A549 (cell line): ENCODE results near the gene TARP.
"Not testable (repeated sequence)": the region's sequence is repeated elsewhere in the genome, so short reads cannot be mapped to it uniquely, and the experiment has no call there.

Experiments used
- ATAC-seq, 2 experiments: fragments of 200-7000 bp in 1 of 2; fragments of >200 bp in 1 of 2; cut with Nextera tagmentation in 1 of 2; cut with Tn5 transposase in 1 of 2; 3 replicates each; pipeline versions ENCODE4 v1.8.0 to v1.9.1; 2018 to 2020; ENCODE audit warnings: mild to moderate bottlenecking in 1 of 2, moderate library complexity in 1 of 2
- CTCF ChIA-PET: fragments of 300-600 bp; sonication (Branson Sonifier 250); formaldehyde crosslinking; extraction: SDS; loops from one replicate; lab custom pipeline; 2021; ENCODE audit warnings: antibody characterized with exemption, inconsistent platforms; lab: Yijun Ruan, JAX
- POLR2A ChIA-PET: fragments of 350-600 bp; formaldehyde crosslinking; extraction: SDS; loops from one replicate; lab custom pipeline; 2021; ENCODE audit warnings: antibody characterized with exemption, inconsistent platforms; lab: Yijun Ruan, JAX
- DNase-seq, 2 experiments: peaks; one replicate each; pipeline versions ENCODE4 v3.0.0 to v3.0.0-alpha.2; 2011 to 2016; ENCODE audit warnings: low read depth in 1 of 2, low spot score in 1 of 2
- FAIRE-seq: peaks from 2 replicates; lab custom pipeline; 2011; peaks lifted over from hg19 to GRCh38; lab: Jason Lieb, UNC
- H3K27ac ChIP-seq, 2 experiments: fragments of >200 bp; sonication (Bioruptor Twin); formaldehyde crosslinking; 3 replicates each; pipeline ENCODE4 v1.5.1; 2016 to 2017
- H3K4me1 ChIP-seq: fragments of >200 bp; sonication (Bioruptor Twin); formaldehyde crosslinking; 3 replicates; pipeline ENCODE4 v1.6.1; 2016
- H3K4me2 ChIP-seq: fragments of >200 bp; sonication (Bioruptor Twin); formaldehyde crosslinking; 3 replicates; pipeline ENCODE4 v1.6.1; 2016
- H3K4me3 ChIP-seq: fragments of >200 bp; sonication (Bioruptor Twin); formaldehyde crosslinking; 3 replicates; pipeline ENCODE4 v1.5.1; 2016
- H3K9me3 ChIP-seq: fragments of >200 bp; sonication (Bioruptor Twin); formaldehyde crosslinking; 3 replicates; pipeline ENCODE4 v1.6.1; 2016
- BHLHE40 ChIP-seq: IDR thresholded peaks from 2 replicates; pipeline ENCODE4 v1.6.1; 2012; ENCODE audit warnings: low read depth, low read length, inconsistent platforms
- CBX2 ChIP-seq: fragments of 200-600 bp; sonication (generic); IDR thresholded peaks from 2 replicates; pipeline ENCODE4 v1.6.1; 2016; ENCODE audit warnings: low read depth, mild to moderate bottlenecking, borderline replicate concordance
- CBX8 ChIP-seq: fragments of 200-600 bp; sonication (generic); IDR thresholded peaks from 2 replicates; pipeline ENCODE4 v1.6.1; 2016
- CEBPB ChIP-seq, 2 experiments: fragments of >200 bp in 1 of 2; sonication (Bioruptor Twin) in 1 of 2; formaldehyde crosslinking in 1 of 2; IDR thresholded peaks; 2 replicates each; pipeline ENCODE4 v1.6.1; 2012 to 2016
- ELK1 ChIP-seq: fragments of 150-350 bp; IDR thresholded peaks from 2 replicates; pipeline ENCODE4 v1.6.1; 2014; ENCODE audit warnings: low read depth, mild to moderate bottlenecking, low read length
- HES2 ChIP-seq: fragments of >200 bp; sonication (Bioruptor Twin); formaldehyde crosslinking; IDR thresholded peaks from 2 replicates; pipeline ENCODE4 v1.6.1; 2016
- HEYL ChIP-seq: fragments of 250-450 bp; sonication (Bioruptor Pico); IDR thresholded peaks from 2 replicates; pipeline ENCODE4 v1.8.0; 2021; ENCODE audit warnings: mild to moderate bottlenecking, moderate library complexity
- HMGXB4 ChIP-seq: fragments of 250-450 bp; sonication (Bioruptor Pico); IDR thresholded peaks from 2 replicates; pipeline ENCODE4 v1.5.0; 2021; ENCODE audit warnings: mild to moderate bottlenecking, moderate library complexity, borderline replicate concordance
- JUN ChIP-seq, 2 experiments: fragments of >200 bp; sonication (Bioruptor Twin); formaldehyde crosslinking; IDR thresholded peaks; 2 replicates in 1 of 2; 3 replicates in 1 of 2; pipeline ENCODE4 v1.6.1; 2016 to 2017
- KDM1A ChIP-seq: fragments of 200-600 bp; sonication (generic); IDR thresholded peaks from 2 replicates; pipeline ENCODE4 v1.6.1; 2016; ENCODE audit warnings: low read depth, mild to moderate bottlenecking
- MAFK ChIP-seq: fragments of 450-650 bp; IDR thresholded peaks from 2 replicates; pipeline ENCODE4 v1.6.1; 2014; ENCODE audit not compliant: partially characterized antibody
- NPAS2 ChIP-seq: fragments of 250-450 bp; sonication (Bioruptor Pico); IDR thresholded peaks from 2 replicates; pipeline ENCODE4 v1.8.0; 2022; ENCODE audit warnings: mild to moderate bottlenecking, moderate library complexity, borderline replicate concordance
- RNF2 ChIP-seq: fragments of 200-600 bp; sonication (generic); IDR thresholded peaks from 2 replicates; pipeline ENCODE4 v1.6.1; 2016; ENCODE audit warnings: low read depth, mild to moderate bottlenecking, antibody characterized with exemption, moderate library complexity, borderline replicate concordance
- SMC3 ChIP-seq: fragments of >200 bp; sonication (Bioruptor Twin); formaldehyde crosslinking; IDR thresholded peaks from 3 replicates; pipeline ENCODE4 v1.6.1; 2018; ENCODE audit warnings: inconsistent platforms
- ZFP36 ChIP-seq: fragments of 450-650 bp; IDR thresholded peaks from 2 replicates; pipeline ENCODE4 v1.6.1; 2014; ENCODE audit warnings: borderline replicate concordance; ENCODE audit not compliant: partially characterized antibody
- WGBS: methylation state at CpG from one replicate; pipeline ENCODE4 v1.1.6; 2017; ENCODE audit errors: missing lambda C conversion rate; 5-methylcytosine and 5-hydroxymethylcytosine counted together

Gene TARP

GRCh38 chr7:38262545-38262944 lies 10.9 kb downstream of the TARP start:
- ChIA-PET POLR2A (no interaction called here), CTCF (no interaction called here)
- FAIRE-seq = no peak

GRCh38 chr7:38262026-38262425 lies 11.4 kb downstream of the TARP start:
- FAIRE-seq, H3K9me3 ChIP-seq, POLR2A ChIA-PET, H3K4me3 ChIP-seq, H3K4me2 ChIP-seq, ATAC-seq, DNase-seq, CTCF ChIA-PET, H3K4me1 ChIP-seq, H3K27ac ChIP-seq: not testable (repeated sequence)
- WGBS = 42% methylated on average over 2 of the region's 2 CpGs

More at GRCh38 chr7:38262545-38262944, 10.9 kb downstream of the TARP start:
- H3K4me3 ChIP-seq = no peak overlapping the region
- ATAC-seq = no peak
- no peak overlapping the region for H3K27ac ChIP-seq
- no peak for DNase-seq
- H3K4me2 ChIP-seq = no peak overlapping the region
- no peaks in the 10 kb centered on the region for H3K4me1 ChIP-seq
- H3K9me3 ChIP-seq = no peaks in the 10 kb centered on the region
- 70% methylated on average over 5 of the region's 5 CpGs for WGBS
- TF ChIP-seq ZFP36 = no peak
- TF ChIP-seq HMGXB4 (CRISPR knock-in tag) = no peak
- no peak for TF ChIP-seq CBX8
- no peak for TF ChIP-seq CBX2
- TF ChIP-seq HEYL (CRISPR knock-in tag) = no peak
- no peak for TF ChIP-seq SMC3
- TF ChIP-seq BHLHE40 = no peak
- TF ChIP-seq MAFK = no peak
- TF ChIP-seq CEBPB (IDR thresholded peaks at IDR 0.05) = no peak
- no peak for TF ChIP-seq JUN (IDR thresholded peaks at IDR 0.05)
- no peak for TF ChIP-seq KDM1A
- no peak for TF ChIP-seq RNF2
- no peak for TF ChIP-seq NPAS2 (CRISPR knock-in tag)
- TF ChIP-seq HES2 = no peak
- TF ChIP-seq ELK1 = no peak

- DNase-seq, H3K4me3 ChIP-seq, H3K9me3 ChIP-seq, ATAC-seq, H3K4me1 ChIP-seq, H3K4me2 ChIP-seq, CTCF ChIA-PET, H3K27ac ChIP-seq, FAIRE-seq, POLR2A ChIA-PET: not testable (repeated sequence)
- WGBS = 75% methylated on average over 12 of the region's 12 CpGs
These were observed 11.8 kb downstream of the TARP start for GRCh38 chr7:38261601-38262000.

- ATAC-seq, H3K4me3 ChIP-seq, H3K9me3 ChIP-seq, POLR2A ChIA-PET, H3K4me1 ChIP-seq, H3K4me2 ChIP-seq, H3K27ac ChIP-seq, DNase-seq: not testable (repeated sequence)
- peak; percentile 23 for FAIRE-seq
- WGBS = 57% methylated on average over 8 of the region's 8 CpGs
- CTCF ChIA-PET = interaction anchor here (1.0 kb wide), 1 partner anchor 18 kb away, joined by 3 read pairs; no protein-coding TSS in a partner anchor
These were observed 14.3 kb downstream of the TARP start for GRCh38 chr7:38259157-38259556.
